K562 (cell line): ENCODE measurements around the gene LRP1B. TPM values are rescaled to one million over a fixed set of nuclear protein-coding genes. Genes with fewer than 3 reads are reported as not detected.

Source experiments
- ATAC-seq: fragments of 200-7000 bp; cut with Tn5 transposase; 3 replicates; pipeline ENCODE4 v1.9.1; 2020; ENCODE audit warnings: moderate library complexity
- BruUV-seq: library from RNA; stranded (reverse); fragments of 400-500 nt; replicated peaks from 2 replicates; lab custom pipeline; 2021; lab: Mats Ljungman, UMichigan
- CTCF ChIA-PET: fragments of 300-600 bp; formaldehyde crosslinking; extraction: SDS; loops from one replicate; lab custom pipeline; 2021; ENCODE audit warnings: low intra/inter-chr PET ratio; lab: Yijun Ruan, JAX
- POLR2A ChIA-PET: fragments of 300-600, 350-650 bp; sonication (Branson Sonifier 250); formaldehyde crosslinking; extraction: SDS; loops from one replicate; lab custom pipeline; 2021; ENCODE audit warnings: antibody characterized with exemption, inconsistent platforms; lab: Yijun Ruan, JAX
- DNase-seq, 4 experiments: peaks; one replicate each; pipeline versions ENCODE4 v3.0.0 to v3.0.0-alpha.2; 2011 to 2018; ENCODE audit warnings: low spot score in 3 of 4, mixed read lengths in 3 of 4; ENCODE audit errors: extremely low read depth in 1 of 4
- FAIRE-seq: peaks from 2 replicates; lab custom pipeline; 2011; peaks lifted over from hg19 to GRCh38; lab: Jason Lieb, UNC
- H2AFZ ChIP-seq: 2 replicates; pipeline ENCODE4 v1.6.0; 2011; ENCODE audit warnings: low read depth, low read length, control low read depth, inconsistent platforms
- H3K27ac ChIP-seq: fragments of 200-600 bp; 3 replicates; pipeline ENCODE4 v1.8.0; 2011; ENCODE audit warnings: low read depth, mild to moderate bottlenecking, control low read depth, inconsistent platforms, low read length, moderate library complexity, mixed read lengths; ENCODE audit errors: extremely low read depth
- H3K27me3 ChIP-seq, 2 experiments: fragments of 300-600 bp in 1 of 2; 2 replicates in 1 of 2; 3 replicates in 1 of 2; pipeline versions ENCODE4 v1.6.0 to v1.8.0; 2011; ENCODE audit warnings: inconsistent platforms in 2 of 2, low read length in 2 of 2, mild to moderate bottlenecking in 1 of 2, mixed read lengths in 1 of 2, moderate library complexity in 1 of 2; ENCODE audit not compliant: control insufficient read depth in 2 of 2, insufficient read depth in 2 of 2
- H3K36me3 ChIP-seq: fragments of 300-600 bp; 3 replicates; pipeline ENCODE4 v1.8.0; 2011; ENCODE audit warnings: mild to moderate bottlenecking, low read length, inconsistent platforms; ENCODE audit not compliant: control insufficient read depth, insufficient read depth
- H3K4me1 ChIP-seq, 2 experiments: fragments of 200-600 bp in 1 of 2; replicated peaks in 1 of 2; 2 replicates in 1 of 2; 3 replicates in 1 of 2; pipeline versions ENCODE4 v1.5.1 to v1.8.0; 2011; ENCODE audit warnings: inconsistent platforms in 2 of 2, low read length in 2 of 2, mild to moderate bottlenecking in 1 of 2, mixed read lengths in 1 of 2, moderate library complexity in 1 of 2; ENCODE audit not compliant: control insufficient read depth in 2 of 2, insufficient read depth in 2 of 2
- H3K4me2 ChIP-seq: 2 replicates; pipeline ENCODE4 v1.6.1; 2011; ENCODE audit warnings: low read length, control low read depth, inconsistent platforms, mixed read lengths; ENCODE audit not compliant: insufficient read depth
- H3K4me3 ChIP-seq: fragments of 200-600 bp; sonication (generic), shearing (Covaris generic); 2 replicates; pipeline ENCODE4 v1.5.1; 2016; ENCODE audit warnings: control low read depth, inconsistent platforms
- H3K79me2 ChIP-seq: fragments of 200-600 bp; 3 replicates; pipeline ENCODE4 v1.8.0; 2011; ENCODE audit warnings: low read length, inconsistent platforms; ENCODE audit not compliant: control insufficient read depth, insufficient read depth
- H3K9ac ChIP-seq, 2 experiments: 2 replicates each; pipeline versions ENCODE4 v1.6.0 to v1.6.1; 2011; ENCODE audit warnings: low read depth in 2 of 2, low read length in 2 of 2, control low read depth in 1 of 2, inconsistent platforms in 1 of 2, mild to moderate bottlenecking in 1 of 2, mixed read lengths in 1 of 2; ENCODE audit not compliant: insufficient read depth in 1 of 2
- H3K9me1 ChIP-seq: one replicate; pipeline ENCODE4 v1.6.0; 2011; ENCODE audit warnings: inconsistent platforms, mild to moderate bottlenecking, low read length, moderate library complexity; ENCODE audit not compliant: control insufficient read depth, insufficient read depth
- H3K9me3 ChIP-seq: replicated peaks from 2 replicates; pipeline ENCODE4 v1.5.1; 2011; ENCODE audit warnings: low read depth, low read length, inconsistent platforms; ENCODE audit not compliant: control insufficient read depth, insufficient read depth
- H4K20me1 ChIP-seq: replicated peaks from 2 replicates; pipeline ENCODE4 v1.6.1; 2011; ENCODE audit warnings: low read length, inconsistent platforms, mixed read lengths; ENCODE audit not compliant: control insufficient read depth, insufficient read depth
- CCNT2 ChIP-seq: IDR thresholded peaks from 2 replicates; pipeline ENCODE4 v1.6.1; 2011; ENCODE audit warnings: borderline replicate concordance, low read depth, mild to moderate bottlenecking, moderate library complexity, mixed read lengths, low read length; ENCODE audit not compliant: insufficient read length; ENCODE audit errors: extremely low read depth
- FIP1L1 ChIP-seq: fragments of 200-400 bp; formaldehyde crosslinking; IDR thresholded peaks from 2 replicates; pipeline ENCODE4 v1.6.1; 2018; ENCODE audit warnings: mild to moderate bottlenecking, low read depth, low read length; ENCODE audit not compliant: poor library complexity, severe bottlenecking
- GABPB1 ChIP-seq: sonication (generic); formaldehyde crosslinking; IDR thresholded peaks from 2 replicates; pipeline ENCODE4 v1.8.0; 2022; ENCODE audit warnings: mild to moderate bottlenecking, missing genetic modification reagents
- LEF1 ChIP-seq: fragments of 450-650 bp; IDR thresholded peaks from 2 replicates; pipeline ENCODE4 v1.6.1; 2016; ENCODE audit warnings: mild to moderate bottlenecking
- NFRKB ChIP-seq: fragments of 450-650 bp; IDR thresholded peaks from 2 replicates; pipeline ENCODE4 v1.6.1; 2016; ENCODE audit warnings: low read depth
- NFYB ChIP-seq: IDR thresholded peaks from 2 replicates; pipeline ENCODE4 v1.6.1; 2011; ENCODE audit warnings: mild to moderate bottlenecking, moderate library complexity; ENCODE audit not compliant: insufficient read length; ENCODE audit errors: extremely low read depth
- PURB ChIP-seq: sonication (generic); formaldehyde crosslinking; IDR thresholded peaks from 2 replicates; pipeline ENCODE4 v1.9.0; 2021; ENCODE audit warnings: low read depth, mild to moderate bottlenecking, missing genetic modification reagents
- RAD21 ChIP-seq, 2 experiments: fragments of 250-450 bp in 1 of 2; fragments of 450-650 bp in 1 of 2; sonication (Bioruptor Pico) in 1 of 2; formaldehyde crosslinking in 1 of 2; IDR thresholded peaks in 1 of 2; conservative IDR thresholded peaks in 1 of 2; 2 replicates each; pipeline versions ENCODE4 v1.4.0 to v1.8.0; 2020 to 2022; ENCODE audit warnings: mild to moderate bottlenecking in 2 of 2, moderate library complexity in 1 of 2
- RAD51 ChIP-seq: fragments of 450-650 bp; IDR thresholded peaks from 2 replicates; pipeline ENCODE4 v1.7.1; 2016; ENCODE audit warnings: low read depth, mild to moderate bottlenecking, borderline replicate concordance
- ZNF436 ChIP-seq: fragments of 250-450, 450-650 bp; sonication (Bioruptor Pico); formaldehyde crosslinking; IDR thresholded peaks from 2 replicates; pipeline ENCODE4 v1.7.0; 2020; ENCODE audit warnings: mild to moderate bottlenecking
- WGBS: fragments of 100-300 bp; shearing (Covaris generic); methylation state at CpG from one replicate; pipeline ENCODE4 v1.1.6; 2016; ENCODE audit warnings: low coverage, mixed read lengths; ENCODE audit not compliant: insufficient coverage; ENCODE audit errors: missing lambda C conversion rate; 5-methylcytosine and 5-hydroxymethylcytosine counted together
- in situ Hi-C: fragments of 300-500 bp; cut with MboI; formaldehyde crosslinking; loops from 4 replicates; pipeline ENCODE4 v1.15.0; 2018; ENCODE audit warnings: inconsistent platforms, mixed read lengths
- intact Hi-C: fragments of 100-400 bp; cut with micrococcal nuclease; formaldehyde crosslinking; loops from 2 replicates; pipeline ENCODE4 v1.14.2; 2022
- polyA plus RNA-seq, 8 experiments: library from polyadenylated mRNA; depleted of rRNA in 4 of 8; stranded (reverse) in 5 of 8; unstranded in 3 of 8; fragments of >200 nt; fragmentation: Nextera tagmentation in 2 of 8; fragmentation: Illumina TruSeq in 1 of 8; extraction: Ambion mirVana in 2 of 8; extraction: Trizol in 1 of 8; gene quantifications; 2 replicates each; pipeline versions ENCODE4 v1.2.1 to v1.2.3, GENCODE V29; 2011 to 2014; ENCODE audit warnings: inconsistent platforms in 1 of 8, missing spikeins in 1 of 8
- total RNA-seq, 7 experiments: library from RNA; depleted of rRNA in 6 of 7; stranded (reverse); fragments of >200 nt in 6 of 7; fragmentation: Illumina TruSeq in 2 of 7; extraction: Trizol in 2 of 7; gene quantifications; 2 replicates each; pipeline versions ENCODE4 v1.2.1 to v1.2.3, GENCODE V29; 2011 to 2021; ENCODE audit warnings: low replicate concordance in 1 of 7
- TF ChIP-seq, protein P1 (sequence below): fragments of 250-450 bp; sonication (Bioruptor Pico); IDR thresholded peaks from 2 replicates; pipeline ENCODE4 v1.4.0; 2020; ENCODE audit warnings: mild to moderate bottlenecking, moderate library complexity
- TF ChIP-seq, protein P2 (sequence below): sonication (generic); formaldehyde crosslinking; IDR thresholded peaks from 2 replicates; pipeline ENCODE4 v1.9.0; 2022; ENCODE audit warnings: mild to moderate bottlenecking, missing genetic modification reagents
- TF ChIP-seq, protein P3 (sequence below): fragments of 250-450 bp; sonication (Bioruptor Pico); IDR thresholded peaks from 2 replicates; pipeline ENCODE4 v1.4.0; 2020
- TF ChIP-seq, protein P4 (sequence below): fragments of 250-450 bp; sonication (Bioruptor Pico); IDR thresholded peaks from 2 replicates; pipeline ENCODE4 v1.5.0; 2021

The LRP1B gene
- total and polyA plus RNA-seq, 9 of the 15 experiments (the other 6 are each of a cell fraction or from before 2014, with no cell fraction given) = not detected

DNA sequence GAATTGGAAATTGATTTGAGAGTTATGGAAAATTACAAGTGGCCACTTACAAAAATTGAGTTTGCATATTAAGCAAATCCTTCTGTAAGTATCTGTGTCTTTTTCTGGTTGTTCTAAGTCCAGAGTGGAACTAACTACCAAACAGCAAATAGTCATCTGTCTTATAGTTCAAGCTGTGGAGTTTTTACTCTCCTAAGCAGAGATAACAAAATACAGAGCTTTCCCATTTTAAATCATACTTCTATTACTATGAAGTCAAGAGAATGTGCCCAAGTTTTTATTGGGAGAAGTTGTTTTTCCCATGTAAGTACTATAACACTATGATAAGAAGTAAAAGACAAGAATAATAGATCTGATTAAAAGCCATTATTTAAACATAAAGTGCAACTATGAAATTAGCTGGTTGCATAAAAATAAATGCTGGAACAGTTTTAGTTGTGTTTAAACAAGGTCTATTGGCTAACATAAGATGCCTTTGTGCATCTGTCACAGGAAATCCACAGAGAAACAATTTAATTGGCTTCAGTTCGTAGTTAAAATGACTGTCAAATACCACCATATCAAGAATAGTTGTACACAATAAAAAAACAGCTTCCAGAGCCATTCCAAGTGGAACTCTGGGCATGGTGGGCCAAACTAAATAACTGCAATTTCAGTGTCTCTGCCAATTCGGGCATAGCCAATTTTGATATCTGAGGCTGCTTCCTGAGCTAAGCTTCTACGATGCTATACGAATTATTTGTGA is 1883.2 kb downstream of the LRP1B start:
- CTCF ChIA-PET = no interaction called here
- Histone ChIP-seq H2AFZ (no peak overlapping the region), H3K4me1 (no peaks in the 10 kb centered on the region)

More for the DNA sequence above, 1883.2 kb downstream of the LRP1B start:
- POLR2A ChIA-PET = no interaction called here
- Histone ChIP-seq H3K4me2 (no peak overlapping the region), H3K36me3 (no peaks in the 10 kb centered on the region), H3K27ac (no peak overlapping the region), H3K27me3 (no peaks in the 10 kb centered on the region), H3K4me3 (no peak overlapping the region), H3K79me2 (no peaks in the 10 kb centered on the region), H3K9me3 (no peaks in the 10 kb centered on the region), H3K9ac (no peak overlapping the region), H4K20me1 (no peaks in the 10 kb centered on the region), H3K9me1 (no peaks in the 10 kb centered on the region)
- no peak for ATAC-seq
- in situ Hi-C loops = no loop called here
- no peak for DNase-seq
- no TSS peak for BruUV-seq
- no peak for FAIRE-seq
- intact Hi-C loops = no loop called here
- WGBS = 2% methylated on average over 4 of the region's 4 CpGs
- TF ChIP-seq NFRKB = no peak
- TF ChIP-seq ZNF436 (CRISPR knock-in tag) = no peak
- TF ChIP-seq, protein P1, sequence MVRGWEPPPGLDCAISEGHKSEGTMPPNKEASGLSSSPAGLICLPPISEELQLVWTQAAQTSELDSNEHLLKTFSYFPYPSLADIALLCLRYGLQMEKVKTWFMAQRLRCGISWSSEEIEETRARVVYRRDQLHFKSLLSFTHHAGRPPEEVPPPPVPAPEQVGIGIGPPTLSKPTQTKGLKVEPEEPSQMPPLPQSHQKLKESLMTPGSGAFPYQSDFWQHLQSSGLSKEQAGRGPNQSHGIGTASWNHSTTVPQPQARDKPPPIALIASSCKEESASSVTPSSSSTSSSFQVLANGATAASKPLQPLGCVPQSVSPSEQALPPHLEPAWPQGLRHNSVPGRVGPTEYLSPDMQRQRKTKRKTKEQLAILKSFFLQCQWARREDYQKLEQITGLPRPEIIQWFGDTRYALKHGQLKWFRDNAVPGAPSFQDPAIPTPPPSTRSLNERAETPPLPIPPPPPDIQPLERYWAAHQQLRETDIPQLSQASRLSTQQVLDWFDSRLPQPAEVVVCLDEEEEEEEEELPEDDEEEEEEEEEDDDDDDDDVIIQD = no peak
- no peak for TF ChIP-seq NFYB
- TF ChIP-seq RAD21 (CRISPR knock-in tag; conservative IDR thresholded peaks at IDR 0.05 in 1 of 2, IDR thresholded peaks at IDR 0.05 in 1 of 2) = no peak
- no peak for TF ChIP-seq FIP1L1
- TF ChIP-seq, protein P2, sequence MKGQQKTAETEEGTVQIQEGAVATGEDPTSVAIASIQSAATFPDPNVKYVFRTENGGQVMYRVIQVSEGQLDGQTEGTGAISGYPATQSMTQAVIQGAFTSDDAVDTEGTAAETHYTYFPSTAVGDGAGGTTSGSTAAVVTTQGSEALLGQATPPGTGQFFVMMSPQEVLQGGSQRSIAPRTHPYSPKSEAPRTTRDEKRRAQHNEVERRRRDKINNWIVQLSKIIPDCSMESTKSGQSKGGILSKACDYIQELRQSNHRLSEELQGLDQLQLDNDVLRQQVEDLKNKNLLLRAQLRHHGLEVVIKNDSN = no peak
- no peak for TF ChIP-seq PURB (CRISPR knock-in tag)
- TF ChIP-seq, protein P3, sequence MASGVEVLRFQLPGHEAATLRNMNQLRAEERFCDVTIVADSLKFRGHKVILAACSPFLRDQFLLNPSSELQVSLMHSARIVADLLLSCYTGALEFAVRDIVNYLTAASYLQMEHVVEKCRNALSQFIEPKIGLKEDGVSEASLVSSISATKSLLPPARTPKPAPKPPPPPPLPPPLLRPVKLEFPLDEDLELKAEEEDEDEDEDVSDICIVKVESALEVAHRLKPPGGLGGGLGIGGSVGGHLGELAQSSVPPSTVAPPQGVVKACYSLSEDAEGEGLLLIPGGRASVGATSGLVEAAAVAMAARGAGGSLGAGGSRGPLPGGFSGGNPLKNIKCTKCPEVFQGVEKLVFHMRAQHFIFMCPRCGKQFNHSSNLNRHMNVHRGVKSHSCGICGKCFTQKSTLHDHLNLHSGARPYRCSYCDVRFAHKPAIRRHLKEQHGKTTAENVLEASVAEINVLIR (CRISPR knock-in tag) = no peak
- TF ChIP-seq CCNT2 = no peak
- TF ChIP-seq RAD51 = no peak
- TF ChIP-seq LEF1 = no peak
- TF ChIP-seq, protein P4, sequence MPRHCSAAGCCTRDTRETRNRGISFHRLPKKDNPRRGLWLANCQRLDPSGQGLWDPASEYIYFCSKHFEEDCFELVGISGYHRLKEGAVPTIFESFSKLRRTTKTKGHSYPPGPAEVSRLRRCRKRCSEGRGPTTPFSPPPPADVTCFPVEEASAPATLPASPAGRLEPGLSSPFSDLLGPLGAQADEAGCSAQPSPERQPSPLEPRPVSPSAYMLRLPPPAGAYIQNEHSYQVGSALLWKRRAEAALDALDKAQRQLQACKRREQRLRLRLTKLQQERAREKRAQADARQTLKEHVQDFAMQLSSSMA = no peak
- no peak for TF ChIP-seq GABPB1 (CRISPR knock-in tag)
